GM21360 (cell line): ENCODE results near the gene RNF150.
A peak's percentile ranks its signal among the peaks of the same experiment; 100 is the strongest.

Experiments used
- ATAC-seq: cut with Tn5 transposase; IDR thresholded peaks from one replicate; pipeline ENCODE4 v1.9.1; 2021; ENCODE audit warnings: mild to moderate bottlenecking, moderate library complexity; ENCODE audit not compliant: unreplicated experiment

RNF150 gene

DNA sequence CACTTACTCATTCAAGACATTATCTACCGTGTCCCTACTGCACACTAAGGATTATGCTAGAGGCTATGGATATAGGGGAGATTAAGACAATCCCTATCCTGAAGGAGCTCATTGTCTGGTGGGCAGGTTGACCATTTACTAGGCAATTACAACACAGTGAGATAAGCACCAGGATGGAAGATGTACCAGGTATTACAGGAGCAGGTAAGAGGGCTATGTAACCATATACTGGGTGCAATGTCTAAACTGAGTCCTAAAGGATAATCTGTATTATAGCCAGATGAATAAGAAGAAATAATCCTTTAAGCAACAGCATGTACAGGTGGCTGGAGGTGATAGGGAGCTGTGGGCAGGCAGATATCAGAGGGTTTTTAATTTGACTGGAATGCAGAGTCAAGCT is 263.8 kb downstream of the RNF150 start:
- no peak for ATAC-seq

- no peak for ATAC-seq
These were observed 265.9 kb downstream of the RNF150 start for GRCh38 chr4:140867356-140867755.

DNA sequence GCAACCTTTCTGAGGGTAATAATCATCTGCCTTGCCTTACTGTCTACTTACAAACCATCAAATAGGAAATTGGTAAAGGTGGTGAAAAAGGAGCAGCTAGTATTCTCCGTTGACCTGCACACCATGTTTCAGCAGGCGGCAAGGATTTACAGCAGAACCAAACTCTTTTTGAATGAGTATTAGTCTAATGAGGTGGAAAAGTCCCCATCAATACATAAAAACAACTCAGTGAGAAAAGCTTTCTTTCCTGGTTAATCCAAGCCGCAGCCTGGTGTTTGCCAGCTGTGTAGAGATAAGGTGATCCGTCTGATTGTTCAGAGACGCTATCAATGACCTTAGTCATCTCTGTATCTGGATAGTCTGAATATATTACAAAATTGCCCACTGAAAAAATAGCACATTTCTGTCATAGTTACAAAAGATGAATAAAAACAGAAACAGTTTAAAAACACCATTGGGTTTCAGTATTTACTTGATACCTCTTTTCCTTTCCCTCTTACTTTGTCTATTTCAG is 266.7 kb downstream of the RNF150 start:
- ATAC-seq, result no peak

DNA sequence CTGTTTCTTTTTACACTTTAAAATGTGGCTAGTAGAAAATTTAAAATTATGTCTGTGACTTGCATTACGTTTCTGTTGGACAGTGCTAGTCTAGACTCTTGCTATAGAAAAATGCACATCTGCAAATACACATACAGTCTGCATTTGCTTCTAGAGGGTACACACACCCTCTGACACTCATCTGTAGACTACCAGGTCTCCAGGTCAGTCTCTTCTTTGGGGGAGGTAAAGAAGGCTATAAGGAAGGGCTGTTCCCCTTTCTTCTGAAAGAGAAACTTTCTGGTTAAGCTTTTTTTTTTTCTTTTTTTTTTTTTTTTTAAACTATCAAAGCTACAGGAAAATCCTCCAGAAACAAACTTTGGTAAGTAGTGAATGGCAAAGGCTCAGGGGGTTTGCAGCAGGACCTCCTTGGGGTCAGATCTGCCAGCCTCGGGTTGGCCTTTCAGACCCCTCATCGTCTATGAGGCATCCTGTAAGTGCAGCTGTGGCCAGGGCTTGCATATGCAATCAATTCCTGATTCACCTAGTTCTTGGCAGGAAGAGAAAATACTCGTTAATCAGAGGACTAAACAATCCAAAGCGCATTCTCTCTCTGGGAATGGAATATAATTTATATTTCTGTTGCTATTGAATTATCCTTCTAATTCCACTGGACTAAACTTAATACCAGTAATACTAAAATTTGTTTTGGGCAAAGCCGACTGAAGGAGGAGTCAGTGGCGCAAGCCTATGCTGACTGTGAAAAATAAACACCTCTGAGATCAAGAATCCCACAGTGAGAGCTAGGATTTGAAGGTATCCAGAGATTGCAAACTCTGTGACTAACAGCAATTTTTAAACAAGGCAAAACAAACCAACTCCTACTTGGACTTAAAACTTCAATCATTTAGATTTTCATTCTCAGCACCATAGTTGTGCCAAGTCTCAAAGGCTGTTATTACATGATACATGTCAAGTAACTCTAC is 267.7 kb downstream of the RNF150 start:
- ATAC-seq, result no peak

DNA sequence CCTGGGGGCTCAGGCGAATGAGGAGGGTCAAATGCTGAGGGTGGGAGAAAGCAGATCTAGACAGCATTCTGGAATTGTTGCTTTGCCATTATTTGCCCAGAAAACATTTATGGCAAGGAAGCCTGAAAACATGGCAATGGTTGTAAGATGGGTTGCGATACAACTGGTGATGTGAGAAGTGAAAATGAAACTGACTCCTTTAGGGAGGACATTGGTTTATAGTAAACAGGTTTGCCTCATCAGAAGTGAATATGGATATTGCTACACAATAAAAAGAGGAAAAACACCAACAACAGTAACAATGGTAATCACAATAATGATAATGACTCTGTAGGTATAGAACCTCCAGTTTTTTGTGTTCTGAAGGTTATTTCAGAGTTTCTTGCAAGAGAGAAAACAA is 270.1 kb downstream of the RNF150 start:
- ATAC-seq, result no peak

- no peak for ATAC-seq
These were observed 271.2 kb downstream of the RNF150 start for GRCh38 chr4:140862177-140862442.

DNA sequence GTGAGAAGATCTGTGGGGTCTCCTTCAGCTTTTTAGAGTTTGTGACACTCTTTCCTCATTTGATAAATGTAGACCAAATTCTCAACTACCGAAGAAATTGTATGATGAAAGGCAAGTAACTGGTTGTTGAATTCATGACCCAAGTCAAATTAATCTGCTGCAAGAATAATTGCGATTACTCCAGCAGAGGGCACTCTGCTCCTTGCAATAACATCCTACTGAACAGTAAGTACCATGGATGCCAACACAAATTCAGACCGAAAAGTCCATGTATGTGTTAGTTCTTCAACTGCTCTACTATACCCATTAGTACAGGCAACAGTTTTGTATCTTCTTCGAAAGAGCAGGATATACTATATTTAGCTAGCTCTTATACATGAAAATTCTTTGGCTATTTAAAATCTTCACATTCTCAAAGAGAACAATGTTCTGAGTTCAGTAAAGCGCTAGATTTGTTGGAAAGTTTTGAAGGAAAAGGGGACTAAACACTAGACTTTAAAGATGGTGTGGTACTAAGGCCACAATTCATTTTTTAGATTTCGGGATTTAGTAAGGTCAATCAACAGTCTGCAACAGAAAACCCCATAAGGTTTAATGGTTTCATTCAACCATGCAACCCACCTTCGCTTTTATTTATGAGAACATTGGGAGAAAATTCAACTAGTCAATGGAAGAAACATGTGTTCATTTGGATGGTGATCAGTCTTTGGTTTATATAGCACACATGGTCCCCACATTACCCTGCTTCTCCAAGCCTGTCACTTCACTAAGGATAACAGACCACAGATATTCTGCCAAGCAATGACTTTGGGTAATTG is 271.7 kb downstream of the RNF150 start:
- ATAC-seq, result no peak

GRCh38 chr4:140858897-140859296 is 274.4 kb downstream of the RNF150 start:
- no peak for ATAC-seq

- no peak for ATAC-seq
These were observed 276.2 kb downstream of the RNF150 start for GRCh38 chr4:140857111-140857510.

GRCh38 chr4:140856621-140857062 is 276.6 kb downstream of the RNF150 start:
- no peak for ATAC-seq

- ATAC-seq, result no peak
These were observed 279.1 kb downstream of the RNF150 start for GRCh38 chr4:140854168-140854567.

- no peak for ATAC-seq
These were observed 281.5 kb downstream of the RNF150 start for GRCh38 chr4:140851804-140852203.

- peak; percentile 82 for ATAC-seq
These were observed 282.1 kb downstream of the RNF150 start for GRCh38 chr4:140851032-140851636.

DNA sequence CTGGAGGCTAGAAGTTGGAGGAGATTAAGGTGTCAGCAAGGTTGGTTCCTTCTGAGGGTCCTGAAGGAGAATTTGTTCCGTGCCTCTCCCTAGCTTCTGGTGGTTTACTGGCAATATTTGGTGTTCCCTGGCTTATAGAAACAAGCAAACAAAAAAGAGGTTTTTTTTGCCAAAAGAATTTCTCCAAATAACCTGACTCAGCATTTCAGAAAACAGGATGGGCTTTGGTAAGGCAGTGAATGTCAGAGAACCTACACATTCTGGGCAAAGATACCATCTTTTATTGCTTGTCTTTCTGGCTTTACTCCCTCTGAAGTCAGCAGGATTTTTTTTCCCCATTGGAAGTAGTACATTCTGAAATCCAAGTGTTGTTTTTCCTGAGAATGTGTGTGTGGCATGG is 283.7 kb downstream of the RNF150 start:
- no peak for ATAC-seq

GRCh38 chr4:140846736-140847135 is 286.5 kb downstream of the RNF150 start:
- ATAC-seq, result no peak

DNA sequence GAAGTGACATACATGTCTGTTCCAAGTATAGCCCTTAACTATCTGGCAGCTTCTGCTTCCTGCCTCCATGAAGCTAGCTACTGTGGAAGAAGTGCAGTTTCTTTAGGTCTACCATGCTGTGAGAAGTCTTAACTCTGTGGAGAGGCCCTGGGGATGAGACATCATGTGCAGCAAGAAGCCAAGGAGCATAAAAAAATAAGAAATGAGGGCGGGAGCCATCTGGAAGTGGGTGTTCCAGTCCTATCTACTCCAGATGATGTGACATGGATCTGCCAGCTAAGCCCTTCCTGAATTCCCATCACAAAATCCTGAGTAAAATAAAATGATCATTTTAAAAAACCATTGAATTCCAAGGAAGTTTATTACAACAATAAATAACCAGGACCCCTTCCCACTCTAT is 289.2 kb downstream of the RNF150 start:
- ATAC-seq, result no peak

DNA sequence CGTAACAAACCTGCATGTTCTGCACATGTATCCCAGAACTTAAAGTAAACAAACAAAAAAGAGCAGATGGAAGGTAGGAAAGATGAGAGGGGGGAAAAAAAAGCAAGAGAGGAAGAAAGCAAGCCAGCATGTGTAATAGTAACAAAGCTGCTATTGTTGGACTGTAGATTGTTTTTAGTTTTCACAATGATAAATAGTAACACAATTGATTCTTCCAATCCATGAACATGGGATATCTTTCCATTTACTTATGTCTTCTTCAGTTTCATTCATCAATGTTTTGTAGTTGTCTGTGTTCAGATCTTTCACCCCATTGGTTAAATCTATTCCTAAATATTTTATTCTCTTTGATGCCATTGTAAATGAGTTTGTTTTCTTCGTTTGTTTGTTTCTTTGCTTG is 292.1 kb downstream of the RNF150 start:
- no peak for ATAC-seq

- no peak for ATAC-seq
These were observed 293.1 kb downstream of the RNF150 start for GRCh38 chr4:140839888-140840790.

DNA sequence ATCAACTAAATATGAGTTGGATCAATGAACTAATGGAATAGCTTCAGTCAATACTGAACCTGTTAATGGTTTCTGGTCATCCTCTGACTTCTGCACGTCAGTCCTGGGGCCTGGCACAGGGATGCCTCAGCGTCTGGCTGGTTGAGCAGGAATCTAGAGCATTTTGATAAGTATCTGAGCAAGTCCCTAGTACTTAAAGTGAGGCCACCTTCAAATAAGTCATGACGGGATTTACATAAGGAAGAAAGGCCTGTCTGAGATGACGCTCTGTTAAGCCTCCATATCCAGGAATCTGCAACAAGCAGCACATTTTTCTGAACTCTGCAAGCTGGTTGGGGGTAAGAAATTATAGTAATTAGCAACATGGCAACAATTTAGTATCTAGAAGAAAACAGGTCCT is 293.9 kb downstream of the RNF150 start:
- ATAC-seq, result no peak

DNA sequence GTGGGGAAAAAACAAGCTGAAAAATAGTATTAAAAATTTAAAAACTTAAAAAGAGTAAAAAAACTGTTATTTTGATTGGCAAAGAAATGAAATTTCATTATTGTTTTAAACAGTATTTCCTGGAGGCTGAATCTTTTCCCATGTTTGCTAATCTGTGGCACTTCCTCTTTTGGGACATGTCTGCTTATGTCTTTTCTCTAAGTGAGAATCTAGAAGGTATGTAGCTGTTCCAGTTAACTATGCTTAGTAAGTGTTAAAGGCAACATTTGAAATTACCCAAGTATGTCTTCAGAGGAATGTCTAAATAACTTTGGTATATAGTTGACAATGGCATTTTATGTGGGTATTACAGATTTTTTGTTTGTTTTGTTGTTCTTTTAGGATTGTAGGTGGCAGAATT is 295.5 kb downstream of the RNF150 start:
- ATAC-seq, result no peak
